Measurements from ENCODE around the gene F13B. TPM values are rescaled to one million over a fixed set of nuclear protein-coding genes. Genes with fewer than 3 reads are reported as not detected.

Gene F13B
- total and polyA plus RNA-seq, 7 donors, result not detected

DNA sequence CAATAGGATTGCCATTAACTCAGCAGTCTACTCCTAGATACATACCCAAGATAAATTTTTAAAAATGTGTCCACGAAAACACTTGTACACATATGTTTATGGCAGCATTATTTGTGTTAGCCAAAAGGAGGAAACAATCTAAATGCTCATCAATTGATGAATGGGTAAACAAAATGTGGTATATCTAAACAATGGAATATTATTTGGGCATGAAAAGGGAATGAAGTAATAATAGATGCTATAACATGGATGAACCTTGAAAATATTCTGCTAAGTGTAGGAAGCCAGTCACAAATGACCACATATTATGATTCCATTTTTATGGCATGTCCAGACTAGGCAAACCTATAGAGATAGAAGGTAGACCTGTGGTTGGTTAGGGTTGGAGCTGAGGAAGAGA lies 55.4 kb downstream of the F13B start:
- Histone ChIP-seq H3K9me3 (no peaks in the 10 kb centered on the region), H3K36me3 (ENCODE audit: insufficient read depth in 1 of 2, low read depth in 1 of 2) (no peaks in the 10 kb centered on the region), H3K4me3 (no peak overlapping the region), H3K27me3 (ENCODE audit: insufficient read depth in 3 of 3, low read length in 2 of 3) (no peaks in the 10 kb centered on the region), H3K27ac (no peak overlapping the region), H3K4me1 (no peaks in the 10 kb centered on the region)
- intact Hi-C loops (cut with DNase I), result no loop called here
- DNase-seq, result no peak
- WGBS, 3 donors, result 87 to 100% (median 92%) methylated on average over 1 of the region's 1 CpG
- ATAC-seq, result no peak
- TF ChIP-seq, protein P1, sequence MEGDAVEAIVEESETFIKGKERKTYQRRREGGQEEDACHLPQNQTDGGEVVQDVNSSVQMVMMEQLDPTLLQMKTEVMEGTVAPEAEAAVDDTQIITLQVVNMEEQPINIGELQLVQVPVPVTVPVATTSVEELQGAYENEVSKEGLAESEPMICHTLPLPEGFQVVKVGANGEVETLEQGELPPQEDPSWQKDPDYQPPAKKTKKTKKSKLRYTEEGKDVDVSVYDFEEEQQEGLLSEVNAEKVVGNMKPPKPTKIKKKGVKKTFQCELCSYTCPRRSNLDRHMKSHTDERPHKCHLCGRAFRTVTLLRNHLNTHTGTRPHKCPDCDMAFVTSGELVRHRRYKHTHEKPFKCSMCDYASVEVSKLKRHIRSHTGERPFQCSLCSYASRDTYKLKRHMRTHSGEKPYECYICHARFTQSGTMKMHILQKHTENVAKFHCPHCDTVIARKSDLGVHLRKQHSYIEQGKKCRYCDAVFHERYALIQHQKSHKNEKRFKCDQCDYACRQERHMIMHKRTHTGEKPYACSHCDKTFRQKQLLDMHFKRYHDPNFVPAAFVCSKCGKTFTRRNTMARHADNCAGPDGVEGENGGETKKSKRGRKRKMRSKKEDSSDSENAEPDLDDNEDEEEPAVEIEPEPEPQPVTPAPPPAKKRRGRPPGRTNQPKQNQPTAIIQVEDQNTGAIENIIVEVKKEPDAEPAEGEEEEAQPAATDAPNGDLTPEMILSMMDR (IDR thresholded peaks at IDR 0.05), result no peak

DNA sequence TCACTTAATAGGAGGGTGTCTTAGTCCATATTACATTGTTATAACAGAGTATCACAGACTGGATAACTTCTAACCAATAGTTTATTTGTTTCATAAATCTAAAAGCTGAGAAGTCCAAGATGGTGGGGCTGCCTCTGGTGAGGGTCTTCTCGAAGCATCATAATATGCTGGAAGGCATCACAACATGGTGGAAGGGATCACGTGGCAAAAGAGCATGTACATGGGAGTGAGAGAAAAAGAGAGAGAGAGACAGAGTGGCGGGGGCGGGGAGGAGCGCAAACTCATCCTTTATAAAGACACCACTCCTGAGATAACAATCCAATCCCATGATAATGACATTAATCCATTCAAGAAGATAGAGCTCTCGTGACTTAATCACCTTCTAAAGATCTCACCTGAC lies 58.2 kb downstream of the F13B start:
- intact Hi-C loops (cut with DNase I), result no loop called here
- 90 to 91% (median 91%) methylated on average over 6 of the region's 6 CpGs for WGBS, 3 donors
- H3K4me1 ChIP-seq, result no peaks in the 10 kb centered on the region
- H3K4me3 ChIP-seq, result no peak overlapping the region
- TF ChIP-seq, protein P1 (IDR thresholded peaks at IDR 0.05), result no peak
- no peaks in the 10 kb centered on the region for H3K36me3 ChIP-seq (ENCODE audit: insufficient read depth in 1 of 2, low read depth in 1 of 2)
- no peak for DNase-seq
- no peaks in the 10 kb centered on the region for H3K27me3 ChIP-seq (ENCODE audit: insufficient read depth in 3 of 3, low read length in 2 of 3)
- H3K9me3 ChIP-seq, result no peaks in the 10 kb centered on the region
- ATAC-seq, result no peak
- no peak overlapping the region for H3K27ac ChIP-seq

DNA sequence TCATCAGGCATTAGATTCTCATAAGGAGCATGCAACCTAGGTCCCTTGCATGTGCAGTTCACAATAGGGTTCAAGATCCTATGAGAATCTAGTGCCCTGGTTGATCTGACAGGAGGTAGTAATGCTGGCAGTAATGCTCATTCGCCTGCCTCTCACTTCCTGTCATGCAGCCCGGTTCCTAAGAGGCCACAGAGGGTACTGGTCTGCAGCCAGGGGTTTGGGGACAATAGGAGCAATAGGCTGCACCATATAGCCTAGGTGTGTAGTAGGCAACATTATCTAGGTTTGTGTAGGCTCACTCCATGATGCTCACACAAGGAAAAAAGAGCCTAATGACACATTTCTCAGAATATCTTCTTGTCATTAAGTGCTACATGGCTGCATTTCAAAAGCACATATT lies 63.9 kb downstream of the F13B start:
- Histone ChIP-seq H3K36me3 (ENCODE audit: insufficient read depth in 1 of 2, low read depth in 1 of 2) (no peaks in the 10 kb centered on the region), H3K4me1 (no peaks in the 10 kb centered on the region), H3K27me3 (ENCODE audit: insufficient read depth in 3 of 3, low read length in 2 of 3) (no peaks in the 10 kb centered on the region), H3K4me3 (no peak overlapping the region), H3K9me3 (no peaks in the 10 kb centered on the region), H3K27ac (no peak overlapping the region)
- WGBS, 3 donors, result 67 to 80% (median 73%) methylated on average over 2 of the region's 2 CpGs
- TF ChIP-seq, protein P1 (IDR thresholded peaks at IDR 0.05), result no peak
- ATAC-seq (no peak), DNase-seq (no peak)
- intact Hi-C loops (cut with DNase I), result no loop called here

DNA sequence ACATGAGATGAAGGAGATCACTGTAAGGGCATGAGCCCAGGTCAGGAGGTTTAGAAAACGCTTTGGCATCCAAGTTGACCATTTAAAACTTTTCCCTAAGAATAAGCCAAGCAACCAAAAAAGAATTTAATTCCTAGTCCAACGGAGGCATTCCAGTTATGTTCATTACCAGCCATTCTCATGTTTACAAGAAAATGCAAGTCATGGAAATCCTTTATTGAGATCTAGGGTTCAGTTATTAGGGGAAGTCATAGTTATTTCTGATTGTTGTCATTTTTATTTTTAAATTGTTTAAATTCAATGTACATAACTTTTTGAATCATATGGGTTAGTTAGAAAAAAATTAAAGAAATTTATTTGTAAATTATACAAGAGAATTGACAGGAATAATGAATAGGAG lies 65.2 kb downstream of the F13B start:
- WGBS, 3 donors, result 43 to 83% (median 56%) methylated on average over 2 of the region's 2 CpGs
- H3K27me3 ChIP-seq (ENCODE audit: insufficient read depth in 3 of 3, low read length in 2 of 3), result no peaks in the 10 kb centered on the region

DNA sequence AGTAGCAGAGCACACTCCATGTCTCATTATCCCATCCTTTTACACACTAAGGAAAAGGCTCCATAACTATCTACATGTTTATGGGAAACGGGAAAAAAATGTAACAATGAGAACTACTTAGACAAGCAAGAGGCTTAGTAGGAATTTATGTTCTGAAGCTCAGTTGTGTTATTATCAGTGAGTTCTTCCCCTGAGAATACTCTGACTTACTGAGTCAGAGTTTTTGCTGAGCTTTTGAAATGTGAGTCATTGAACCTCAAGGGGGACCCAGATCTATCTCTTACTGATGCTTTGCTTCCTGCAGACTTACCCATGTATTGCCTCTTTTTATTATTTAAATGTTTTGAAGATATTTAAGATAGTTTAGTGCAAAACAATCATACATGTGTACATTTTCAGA lies 69.6 kb downstream of the F13B start:
- H3K9me3 ChIP-seq, result no peaks in the 10 kb centered on the region
- H3K4me3 ChIP-seq, result no peak overlapping the region
- no peaks in the 10 kb centered on the region for H3K27me3 ChIP-seq (ENCODE audit: insufficient read depth in 3 of 3, low read length in 2 of 3)
- WGBS, 3 donors, result 53 to 74% (median 61%) methylated on average over 1 of the region's 1 CpG
- DNase-seq (no peak), ATAC-seq (no peak)
- H3K4me1 ChIP-seq, result no peaks in the 10 kb centered on the region
- no peaks in the 10 kb centered on the region for H3K36me3 ChIP-seq (ENCODE audit: insufficient read depth in 1 of 2, low read depth in 1 of 2)
- TF ChIP-seq, protein P1 (IDR thresholded peaks at IDR 0.05), result no peak
- no peak overlapping the region for H3K27ac ChIP-seq
- intact Hi-C loops (cut with DNase I), result no loop called here

More for the DNA sequence above, 65.2 kb downstream of the F13B start:
- Histone ChIP-seq H3K4me1 (no peaks in the 10 kb centered on the region), H3K4me3 (no peak overlapping the region), H3K36me3 (ENCODE audit: insufficient read depth in 1 of 2, low read depth in 1 of 2) (no peaks in the 10 kb centered on the region), H3K9me3 (no peaks in the 10 kb centered on the region), H3K27ac (no peak overlapping the region)
- intact Hi-C loops (cut with DNase I), result no loop called here
- DNase-seq (no peak), ATAC-seq (no peak)
- TF ChIP-seq, protein P1 (IDR thresholded peaks at IDR 0.05), result no peak

All from psoas muscle (tissue), 8 donors.